Measurements from ENCODE around the gene TRAPPC8.
"Not testable (repeated sequence)": the region's sequence is repeated elsewhere in the genome, so short reads cannot be mapped to it uniquely, and the experiment has no call there.

The TRAPPC8 gene

GRCh38 chr18:31942999-31943877 lies at the start of gene TRAPPC8:
Gene TRAPPC8 (minus strand): TSS chr18:31943128. CDS start chr18:31942764, 364 bp downstream.
- peak; percentile 72 to 90 for DNase-seq (ENCODE audit: low read depth in 1 of 2, low spot score in 1 of 2)

- no peak for DNase-seq (ENCODE audit: low read depth in 1 of 2, low spot score in 1 of 2)
These were observed 47.9 kb upstream of the TRAPPC8 start for GRCh38 chr18:31990823-31991222.

GRCh38 chr18:31983976-31984375 lies 41.0 kb upstream of the TRAPPC8 start:
- DNase-seq (ENCODE audit: low read depth in 1 of 2, low spot score in 1 of 2): no peak

GRCh38 chr18:31983020-31983419 lies 40.1 kb upstream of the TRAPPC8 start:
- DNase-seq (ENCODE audit: low read depth in 1 of 2, low spot score in 1 of 2): no peak

- DNase-seq (ENCODE audit: low read depth in 1 of 2, low spot score in 1 of 2): no peak
These were observed 37.9 kb upstream of the TRAPPC8 start for GRCh38 chr18:31980863-31981262.

GRCh38 chr18:31979714-31980113 lies 36.8 kb upstream of the TRAPPC8 start:
- DNase-seq (ENCODE audit: low read depth in 1 of 2, low spot score in 1 of 2): no peak

GRCh38 chr18:31978616-31979015 lies 35.7 kb upstream of the TRAPPC8 start:
- no peak for DNase-seq (ENCODE audit: low read depth in 1 of 2, low spot score in 1 of 2)

- DNase-seq (ENCODE audit: low read depth in 1 of 2, low spot score in 1 of 2): peak in 1 of 2 donors; percentile 15
These were observed 34.4 kb upstream of the TRAPPC8 start for GRCh38 chr18:31977270-31977872.

- no peak for DNase-seq (ENCODE audit: low read depth in 1 of 2, low spot score in 1 of 2)
These were observed 33.3 kb upstream of the TRAPPC8 start for GRCh38 chr18:31976242-31976641.

GRCh38 chr18:31973929-31974546 lies 31.1 kb upstream of the TRAPPC8 start:
- DNase-seq (ENCODE audit: low read depth in 1 of 2, low spot score in 1 of 2): no peak

GRCh38 chr18:31970617-31971016 lies 27.7 kb upstream of the TRAPPC8 start:
- DNase-seq (ENCODE audit: low read depth in 1 of 2, low spot score in 1 of 2): no peak

- DNase-seq (ENCODE audit: low read depth in 1 of 2, low spot score in 1 of 2): no peak
These were observed 22.5 kb upstream of the TRAPPC8 start for GRCh38 chr18:31965316-31965970.

- no peak for DNase-seq (ENCODE audit: low read depth in 1 of 2, low spot score in 1 of 2)
These were observed 14.8 kb upstream of the TRAPPC8 start for GRCh38 chr18:31957728-31958127.

- DNase-seq (ENCODE audit: low read depth in 1 of 2, low spot score in 1 of 2): no peak
These were observed 11.4 kb upstream of the TRAPPC8 start for GRCh38 chr18:31954349-31954748.

- not testable (repeated sequence) for DNase-seq (ENCODE audit: low read depth in 1 of 2, low spot score in 1 of 2)
These were observed 10.8 kb upstream of the TRAPPC8 start for GRCh38 chr18:31953699-31954098.

GRCh38 chr18:31952223-31952622 lies 9.3 kb upstream of the TRAPPC8 start:
- DNase-seq (ENCODE audit: low read depth in 1 of 2, low spot score in 1 of 2): no peak

- no peak for DNase-seq (ENCODE audit: low read depth in 1 of 2, low spot score in 1 of 2)
These were observed 7.7 kb upstream of the TRAPPC8 start for GRCh38 chr18:31950583-31950982.

GRCh38 chr18:31948349-31948748 lies 5.4 kb upstream of the TRAPPC8 start:
- not testable (repeated sequence) for DNase-seq (ENCODE audit: low read depth in 1 of 2, low spot score in 1 of 2)

- no peak for DNase-seq (ENCODE audit: low read depth in 1 of 2, low spot score in 1 of 2)
These were observed 3.5 kb upstream of the TRAPPC8 start for GRCh38 chr18:31946305-31947046.

- no peak for DNase-seq (ENCODE audit: low read depth in 1 of 2, low spot score in 1 of 2)
These were observed 1.2 kb upstream of the TRAPPC8 start for GRCh38 chr18:31943878-31944816.
